ENCODE measurements around the gene ADAMTS14. TPM values are rescaled to one million over a fixed set of nuclear protein-coding genes. Genes with fewer than 3 reads are reported as not detected.
A peak's percentile ranks its signal among the peaks of the same experiment; 100 is the strongest.

The ADAMTS14 gene
- total and polyA plus RNA-seq, 4 donors, result 0.08 to 2.4 (median 0.37) TPM

- H3K36me3 ChIP-seq (ENCODE audit: control insufficient read depth in 1 of 2, insufficient read depth in 2 of 2, low read length in 1 of 2), result no peaks in the 10 kb centered on the region
- intact Hi-C loops (cut with DNase I), result no loop called here
- ATAC-seq (ENCODE audit: low FRiP score) (no peak), DNase-seq (peak in 1 of 2 donors; percentile 4)
- H3K4me3 ChIP-seq (ENCODE audit: low read length in 2 of 2), result no peak overlapping the region
- H3K27me3 ChIP-seq (ENCODE audit: control insufficient read depth in 1 of 2, insufficient read depth in 2 of 2, low read length in 1 of 2), result no peaks in the 10 kb centered on the region
- H3K27ac ChIP-seq (ENCODE audit: low read depth in 1 of 2, low read length in 2 of 2), result no peak overlapping the region
- 92 to 93% methylated on average over 3 of the region's 3 CpGs for WGBS, 2 donors
- no peaks in the 10 kb centered on the region for H3K9me3 ChIP-seq (ENCODE audit: control insufficient read depth, low read length)
- H3K4me1 ChIP-seq (ENCODE audit: control insufficient read depth in 1 of 2, insufficient read depth in 2 of 2, low read length in 2 of 2), result no peaks in the 10 kb centered on the region
Measured at GRCh38 chr10:70738006-70738760, 65.9 kb downstream of the ADAMTS14 start.

GRCh38 chr10:70738761-70739121 lies 66.4 kb downstream of the ADAMTS14 start:
- Histone ChIP-seq H3K27me3 (ENCODE audit: control insufficient read depth in 1 of 2, insufficient read depth in 2 of 2, low read length in 1 of 2) (no peaks in the 10 kb centered on the region), H3K4me3 (ENCODE audit: low read length in 2 of 2) (no peak overlapping the region), H3K36me3 (ENCODE audit: control insufficient read depth in 1 of 2, insufficient read depth in 2 of 2, low read length in 1 of 2) (no peaks in the 10 kb centered on the region), H3K4me1 (ENCODE audit: control insufficient read depth in 1 of 2, insufficient read depth in 2 of 2, low read length in 2 of 2) (no peaks in the 10 kb centered on the region), H3K27ac (ENCODE audit: low read depth in 1 of 2, low read length in 2 of 2) (no peak overlapping the region), H3K9me3 (ENCODE audit: control insufficient read depth, low read length) (no peaks in the 10 kb centered on the region)
- WGBS, 2 donors, result 89 to 92% methylated on average over 12 of the region's 12 CpGs
- no peak for ATAC-seq (ENCODE audit: low FRiP score)
- intact Hi-C loops (cut with DNase I), result no loop called here
- DNase-seq, result peak in 1 of 2 donors; percentile 42

- DNase-seq, result peak; percentile 8 to 68
- no peak for ATAC-seq (ENCODE audit: low FRiP score)
- 82 to 84% methylated on average over 12 of the region's 12 CpGs for WGBS, 2 donors
- H3K4me1 ChIP-seq (ENCODE audit: control insufficient read depth in 1 of 2, insufficient read depth in 2 of 2, low read length in 2 of 2), result no peaks in the 10 kb centered on the region
- intact Hi-C loops (cut with DNase I), result no loop called here
- H3K9me3 ChIP-seq (ENCODE audit: control insufficient read depth, low read length), result no peaks in the 10 kb centered on the region
- H3K36me3 ChIP-seq (ENCODE audit: control insufficient read depth in 1 of 2, insufficient read depth in 2 of 2, low read length in 1 of 2), result no peaks in the 10 kb centered on the region
- H3K27me3 ChIP-seq (ENCODE audit: control insufficient read depth in 1 of 2, insufficient read depth in 2 of 2, low read length in 1 of 2), result no peaks in the 10 kb centered on the region
- no peak overlapping the region for H3K4me3 ChIP-seq (ENCODE audit: low read length in 2 of 2)
- no peak overlapping the region for H3K27ac ChIP-seq (ENCODE audit: low read depth in 1 of 2, low read length in 2 of 2)
Measured at GRCh38 chr10:70740406-70741288, 68.3 kb downstream of the ADAMTS14 start.

GRCh38 chr10:70742537-70743429 lies 70.5 kb downstream of the ADAMTS14 start:
- ATAC-seq (ENCODE audit: low FRiP score), result no peak
- intact Hi-C loops (cut with DNase I), result no loop called here
- no peaks in the 10 kb centered on the region for H3K9me3 ChIP-seq (ENCODE audit: control insufficient read depth, low read length)

GRCh38 chr10:70743430-70743788 lies 71.1 kb downstream of the ADAMTS14 start:
- Histone ChIP-seq H3K4me1 (ENCODE audit: control insufficient read depth in 1 of 2, insufficient read depth in 2 of 2, low read length in 2 of 2) (no peaks in the 10 kb centered on the region), H3K36me3 (ENCODE audit: control insufficient read depth in 1 of 2, insufficient read depth in 2 of 2, low read length in 1 of 2) (no peaks in the 10 kb centered on the region), H3K9me3 (ENCODE audit: control insufficient read depth, low read length) (no peaks in the 10 kb centered on the region), H3K27me3 (ENCODE audit: control insufficient read depth in 1 of 2, insufficient read depth in 2 of 2, low read length in 1 of 2) (no peaks in the 10 kb centered on the region), H3K4me3 (ENCODE audit: low read length in 2 of 2) (no peak overlapping the region), H3K27ac (ENCODE audit: low read depth in 1 of 2, low read length in 2 of 2) (no peak overlapping the region)
- peak in 1 of 2 donors; percentile 70 for DNase-seq
- 93 to 94% methylated on average over 17 of the region's 17 CpGs for WGBS, 2 donors
- peak; percentile 34 for ATAC-seq (ENCODE audit: low FRiP score)
- intact Hi-C loops (cut with DNase I), result no loop called here

More at GRCh38 chr10:70742537-70743429, 70.5 kb downstream of the ADAMTS14 start:
- WGBS, 2 donors, result 32 to 38% methylated on average over 8 of the region's 8 CpGs
- Histone ChIP-seq H3K4me1 (ENCODE audit: control insufficient read depth in 1 of 2, insufficient read depth in 2 of 2, low read length in 2 of 2) (no peaks in the 10 kb centered on the region), H3K27me3 (ENCODE audit: control insufficient read depth in 1 of 2, insufficient read depth in 2 of 2, low read length in 1 of 2) (no peaks in the 10 kb centered on the region), H3K27ac (ENCODE audit: low read depth in 1 of 2, low read length in 2 of 2) (no peak overlapping the region), H3K36me3 (ENCODE audit: control insufficient read depth in 1 of 2, insufficient read depth in 2 of 2, low read length in 1 of 2) (no peaks in the 10 kb centered on the region), H3K4me3 (ENCODE audit: low read length in 2 of 2) (no peak overlapping the region)
- peak; percentile 76 for DNase-seq

GRCh38 chr10:70743879-70744278 lies 71.6 kb downstream of the ADAMTS14 start:
- 90 to 94% methylated on average over 13 of the region's 13 CpGs for WGBS, 2 donors
- intact Hi-C loops (cut with DNase I), result no loop called here
- H3K9me3 ChIP-seq (ENCODE audit: control insufficient read depth, low read length), result no peaks in the 10 kb centered on the region
- ATAC-seq (ENCODE audit: low FRiP score) (no peak), DNase-seq (peak in 1 of 2 donors; percentile 68)
- H3K27me3 ChIP-seq (ENCODE audit: control insufficient read depth in 1 of 2, insufficient read depth in 2 of 2, low read length in 1 of 2), result no peaks in the 10 kb centered on the region
- H3K36me3 ChIP-seq (ENCODE audit: control insufficient read depth in 1 of 2, insufficient read depth in 2 of 2, low read length in 1 of 2), result no peaks in the 10 kb centered on the region
- no peak overlapping the region for H3K4me3 ChIP-seq (ENCODE audit: low read length in 2 of 2)
- no peaks in the 10 kb centered on the region for H3K4me1 ChIP-seq (ENCODE audit: control insufficient read depth in 1 of 2, insufficient read depth in 2 of 2, low read length in 2 of 2)
- H3K27ac ChIP-seq (ENCODE audit: low read depth in 1 of 2, low read length in 2 of 2), result no peak overlapping the region

GRCh38 chr10:70744617-70745143 lies 72.4 kb downstream of the ADAMTS14 start:
- DNase-seq, result peak in 1 of 2 donors; percentile 24
- Histone ChIP-seq H3K36me3 (ENCODE audit: control insufficient read depth in 1 of 2, insufficient read depth in 2 of 2, low read length in 1 of 2) (no peaks in the 10 kb centered on the region), H3K4me1 (ENCODE audit: control insufficient read depth in 1 of 2, insufficient read depth in 2 of 2, low read length in 2 of 2) (no peaks in the 10 kb centered on the region), H3K27me3 (ENCODE audit: control insufficient read depth in 1 of 2, insufficient read depth in 2 of 2, low read length in 1 of 2) (no peaks in the 10 kb centered on the region), H3K9me3 (ENCODE audit: control insufficient read depth, low read length) (no peaks in the 10 kb centered on the region), H3K4me3 (ENCODE audit: low read length in 2 of 2) (no peak overlapping the region), H3K27ac (ENCODE audit: low read depth in 1 of 2, low read length in 2 of 2) (no peak overlapping the region)
- 81 to 96% methylated on average over 6 of the region's 6 CpGs for WGBS, 2 donors
- ATAC-seq (ENCODE audit: low FRiP score), result no peak
- intact Hi-C loops (cut with DNase I), result no loop called here

- DNase-seq (peak in 1 of 2 donors; percentile 43), ATAC-seq (ENCODE audit: low FRiP score) (no peak)
- Histone ChIP-seq H3K4me1 (ENCODE audit: control insufficient read depth in 1 of 2, insufficient read depth in 2 of 2, low read length in 2 of 2) (no peaks in the 10 kb centered on the region), H3K36me3 (ENCODE audit: control insufficient read depth in 1 of 2, insufficient read depth in 2 of 2, low read length in 1 of 2) (no peaks in the 10 kb centered on the region), H3K4me3 (ENCODE audit: low read length in 2 of 2) (no peak overlapping the region), H3K27me3 (ENCODE audit: control insufficient read depth in 1 of 2, insufficient read depth in 2 of 2, low read length in 1 of 2) (no peaks in the 10 kb centered on the region), H3K9me3 (ENCODE audit: control insufficient read depth, low read length) (no peaks in the 10 kb centered on the region), H3K27ac (ENCODE audit: low read depth in 1 of 2, low read length in 2 of 2) (no peak overlapping the region)
- intact Hi-C loops (cut with DNase I), result no loop called here
- WGBS, 2 donors, result 75 to 98% methylated on average over 2 of the region's 2 CpGs
Measured at GRCh38 chr10:70745555-70745954, 73.2 kb downstream of the ADAMTS14 start.

All from aorta (tissue), 5 donors.